ENCODE data around the gene JAML.
A peak's percentile ranks its signal among the peaks of the same experiment; 100 is the strongest.

JAML gene

GRCh38 chr11:118251858-118252652 lies 27.2 kb upstream of the JAML start, which contains the start of gene MPZL3:
Gene MPZL3 (minus strand): TSS chr11:118252365. CDS start chr11:118252294, 71 bp downstream.
- no peak for DNase-seq (ENCODE audit: low spot score)
- peak within 1 kb of the TSS in 1 of 2 donors; percentile 69 for H3K27ac ChIP-seq
- H3K4me3 ChIP-seq: peak within 1 kb of the TSS; percentile 77
- no peak for TF ChIP-seq CTCF (IDR thresholded peaks at IDR 0.05)

GRCh38 chr11:118247041-118247440 lies 22.2 kb upstream of the JAML start:
- Histone ChIP-seq H3K4me3 (no peak overlapping the region), H3K27ac (no peak overlapping the region)
- no peak for TF ChIP-seq CTCF (IDR thresholded peaks at IDR 0.05)
- DNase-seq (ENCODE audit: low spot score): no peak

- DNase-seq (ENCODE audit: low spot score): no peak
- no peak overlapping the region for H3K27ac ChIP-seq
- no peak for TF ChIP-seq CTCF (IDR thresholded peaks at IDR 0.05)
- no peak overlapping the region for H3K4me3 ChIP-seq
Measured at GRCh38 chr11:118245936-118246562, 21.2 kb upstream of the JAML start.

- Histone ChIP-seq H3K4me3 (no peak overlapping the region), H3K27ac (no peak overlapping the region)
- no peak for DNase-seq (ENCODE audit: low spot score)
- no peak for TF ChIP-seq CTCF (IDR thresholded peaks at IDR 0.05)
Measured at GRCh38 chr11:118243993-118244762, 19.4 kb upstream of the JAML start.

- no peak overlapping the region for H3K27ac ChIP-seq
- DNase-seq (ENCODE audit: low spot score): no peak
- no peak overlapping the region for H3K4me3 ChIP-seq
- TF ChIP-seq CTCF (IDR thresholded peaks at IDR 0.05): no peak
Measured at GRCh38 chr11:118243161-118243560, 18.4 kb upstream of the JAML start.

- no peak overlapping the region for H3K4me3 ChIP-seq
- DNase-seq (ENCODE audit: low spot score): no peak
- H3K27ac ChIP-seq: peak overlapping the region in 1 of 2 donors; percentile 76
- no peak for TF ChIP-seq CTCF (IDR thresholded peaks at IDR 0.05)
Measured at GRCh38 chr11:118241764-118242098, 16.9 kb upstream of the JAML start.

Measured in coronary artery (tissue), 2 donors.